Measurements from ENCODE around the gene CATSPERZ. TPM values are rescaled to one million over a fixed set of nuclear protein-coding genes. Genes with fewer than 3 reads are reported as not detected.

The CATSPERZ gene
- total RNA-seq, 1 donor from 2014 or later: not detected

DNA sequence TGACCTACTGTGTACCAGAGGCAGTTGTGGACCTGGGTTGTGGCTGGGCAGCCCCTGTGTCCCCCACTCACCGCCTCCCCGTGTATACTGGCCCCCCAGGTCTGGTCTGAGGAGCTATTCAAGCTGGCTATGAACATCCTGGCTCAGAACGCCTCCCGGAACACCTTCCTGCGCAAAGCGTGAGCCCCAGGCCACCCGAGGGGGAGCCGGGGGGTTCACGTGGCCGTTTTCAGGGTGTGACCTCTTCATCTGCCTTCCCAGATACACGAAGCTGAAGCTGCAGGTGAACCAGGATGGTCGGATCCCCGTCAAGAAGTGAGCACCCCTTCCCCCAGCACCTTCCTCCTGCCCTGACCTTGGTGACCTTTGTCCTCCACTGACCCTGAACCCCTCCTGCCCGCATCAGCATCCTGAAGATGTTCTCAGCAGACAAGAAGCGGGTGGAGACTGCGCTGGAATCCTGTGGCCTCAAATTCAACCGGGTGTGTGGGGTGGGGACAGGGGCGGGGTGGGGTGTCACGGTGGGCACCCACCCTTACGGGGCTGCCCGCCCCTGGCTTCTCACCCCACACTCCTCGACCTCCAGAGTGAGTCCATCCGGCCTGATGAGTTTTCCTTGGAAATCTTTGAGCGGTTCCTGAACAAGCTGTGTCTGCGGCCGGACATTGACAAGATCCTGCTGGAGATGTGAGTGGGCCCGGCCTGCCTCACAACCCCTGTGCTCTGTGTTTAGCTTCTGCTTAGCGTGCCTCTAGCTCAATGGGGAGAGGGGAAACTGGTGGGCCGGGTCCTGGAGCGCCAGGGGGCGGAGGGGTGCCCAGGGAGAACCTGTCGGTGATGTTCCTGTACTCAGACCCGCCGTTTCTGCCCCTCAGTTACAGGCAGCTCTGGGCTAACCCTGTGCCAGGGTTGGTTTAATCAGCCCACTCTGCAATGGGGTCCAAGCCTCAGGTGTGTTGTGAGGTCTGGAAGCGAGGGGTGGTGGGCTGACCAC, 44.7 kb upstream of the CATSPERZ start:
- TF ChIP-seq, protein P1, sequence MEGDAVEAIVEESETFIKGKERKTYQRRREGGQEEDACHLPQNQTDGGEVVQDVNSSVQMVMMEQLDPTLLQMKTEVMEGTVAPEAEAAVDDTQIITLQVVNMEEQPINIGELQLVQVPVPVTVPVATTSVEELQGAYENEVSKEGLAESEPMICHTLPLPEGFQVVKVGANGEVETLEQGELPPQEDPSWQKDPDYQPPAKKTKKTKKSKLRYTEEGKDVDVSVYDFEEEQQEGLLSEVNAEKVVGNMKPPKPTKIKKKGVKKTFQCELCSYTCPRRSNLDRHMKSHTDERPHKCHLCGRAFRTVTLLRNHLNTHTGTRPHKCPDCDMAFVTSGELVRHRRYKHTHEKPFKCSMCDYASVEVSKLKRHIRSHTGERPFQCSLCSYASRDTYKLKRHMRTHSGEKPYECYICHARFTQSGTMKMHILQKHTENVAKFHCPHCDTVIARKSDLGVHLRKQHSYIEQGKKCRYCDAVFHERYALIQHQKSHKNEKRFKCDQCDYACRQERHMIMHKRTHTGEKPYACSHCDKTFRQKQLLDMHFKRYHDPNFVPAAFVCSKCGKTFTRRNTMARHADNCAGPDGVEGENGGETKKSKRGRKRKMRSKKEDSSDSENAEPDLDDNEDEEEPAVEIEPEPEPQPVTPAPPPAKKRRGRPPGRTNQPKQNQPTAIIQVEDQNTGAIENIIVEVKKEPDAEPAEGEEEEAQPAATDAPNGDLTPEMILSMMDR (IDR thresholded peaks at IDR 0.05): no peak
- ChIA-PET CTCF (no interaction called here), POLR2A (interaction anchor here (1.9 kb wide), 1 partner anchor 14 kb away, joined by 6 read pairs; no protein-coding TSS in a partner anchor)
- no peak for ATAC-seq (ENCODE audit: low read depth)
- H3K9me3 Mint-ChIP-seq: no peaks in the 10 kb centered on the region
- intact Hi-C loops (cut with micrococcal nuclease): no loop called here
- H3K4me1 Mint-ChIP-seq: peaks cover 21% of the 10 kb centered on the region
- peaks cover 9% of the 10 kb centered on the region for H3K36me3 Mint-ChIP-seq (ENCODE audit: low read depth)
- DNase-seq: no peak
- no peaks in the 10 kb centered on the region for H3K27me3 Mint-ChIP-seq
- H3K4me3 Mint-ChIP-seq: no peak overlapping the region
- H3K27ac Mint-ChIP-seq: no peak overlapping the region

GRCh38 chr11:64256300-64256699, 43.9 kb upstream of the CATSPERZ start:
- Mint-ChIP-seq H3K4me3 (no peak overlapping the region), H3K4me1 (peaks cover 19% of the 10 kb centered on the region), H3K9me3 (no peaks in the 10 kb centered on the region), H3K27me3 (no peaks in the 10 kb centered on the region), H3K27ac (no peak overlapping the region), H3K36me3 (ENCODE audit: low read depth) (peaks cover 9% of the 10 kb centered on the region)
- CTCF ChIA-PET: no interaction called here
- TF ChIP-seq, protein P1 (IDR thresholded peaks at IDR 0.05): no peak
- no peak for ATAC-seq (ENCODE audit: low read depth)
- POLR2A ChIA-PET: no interaction called here
- DNase-seq: no peak
- intact Hi-C loops (cut with micrococcal nuclease): no loop called here

GRCh38 chr11:64258356-64258755, 41.8 kb upstream of the CATSPERZ start:
- ATAC-seq (ENCODE audit: low read depth) (no peak), DNase-seq (no peak)
- Mint-ChIP-seq H3K27me3 (no peaks in the 10 kb centered on the region), H3K4me3 (no peak overlapping the region), H3K9me3 (no peaks in the 10 kb centered on the region), H3K36me3 (ENCODE audit: low read depth) (peaks cover 11% of the 10 kb centered on the region), H3K4me1 (peaks cover 11% of the 10 kb centered on the region), H3K27ac (no peak overlapping the region)
- TF ChIP-seq, protein P1 (IDR thresholded peaks at IDR 0.05): no peak
- CTCF ChIA-PET: interaction anchor here (1.0 kb wide), 1 partner anchor 9 kb away, joined by 3 read pairs; no protein-coding TSS in a partner anchor
- POLR2A ChIA-PET: no interaction called here
- intact Hi-C loops (cut with micrococcal nuclease): no loop called here

GRCh38 chr11:64258946-64259532, 41.1 kb upstream of the CATSPERZ start:
- ChIA-PET CTCF (interaction anchor here (1.0 kb wide), 1 partner anchor 9 kb away, joined by 3 read pairs; no protein-coding TSS in a partner anchor), POLR2A (interaction anchor here (0.6 kb wide), 1 partner anchor 68 kb away, joined by 4 read pairs; no protein-coding TSS in a partner anchor)
- H3K27me3 Mint-ChIP-seq: no peaks in the 10 kb centered on the region
- DNase-seq: no peak
- intact Hi-C loops (cut with micrococcal nuclease): no loop called here
- no peak overlapping the region for H3K4me3 Mint-ChIP-seq
- peaks cover 11% of the 10 kb centered on the region for H3K36me3 Mint-ChIP-seq (ENCODE audit: low read depth)
- ATAC-seq (ENCODE audit: low read depth): no peak
- TF ChIP-seq, protein P1 (IDR thresholded peaks at IDR 0.05): no peak
- H3K4me1 Mint-ChIP-seq: peaks cover 11% of the 10 kb centered on the region
- no peak overlapping the region for H3K27ac Mint-ChIP-seq
- no peaks in the 10 kb centered on the region for H3K9me3 Mint-ChIP-seq

- CTCF ChIA-PET: no interaction called here
- peak; percentile 28 for ATAC-seq (ENCODE audit: low read depth)
- H3K36me3 Mint-ChIP-seq (ENCODE audit: low read depth): peaks cover 11% of the 10 kb centered on the region
- no peaks in the 10 kb centered on the region for H3K9me3 Mint-ChIP-seq
- no peak overlapping the region for H3K4me3 Mint-ChIP-seq
- H3K27me3 Mint-ChIP-seq: no peaks in the 10 kb centered on the region
- peak overlapping the region; percentile 6 for H3K27ac Mint-ChIP-seq
- TF ChIP-seq, protein P1 (IDR thresholded peaks at IDR 0.05): no peak
- intact Hi-C loops (cut with micrococcal nuclease): no loop called here
- POLR2A ChIA-PET: interaction anchor here (0.6 to 0.9 kb wide), 3 partner anchors 46 to 515 kb away, joined by 3 to 4 read pairs (median 3); partner anchors contain the start of gene ESRRA
- peaks cover 11% of the 10 kb centered on the region for H3K4me1 Mint-ChIP-seq
- no peak for DNase-seq
Measured at GRCh38 chr11:64259533-64260067, 40.6 kb upstream of the CATSPERZ start.

Data from activated B cell treated with CpG ODN at 0.5 μM for 24 hours (primary cell).